GM21529 (cell line): ENCODE results near the gene TMEM184A.

ENCODE experiments used
- ATAC-seq: cut with Tn5 transposase; IDR thresholded peaks from one replicate; pipeline ENCODE4 v1.9.1; 2021; ENCODE audit not compliant: unreplicated experiment

The TMEM184A gene

DNA sequence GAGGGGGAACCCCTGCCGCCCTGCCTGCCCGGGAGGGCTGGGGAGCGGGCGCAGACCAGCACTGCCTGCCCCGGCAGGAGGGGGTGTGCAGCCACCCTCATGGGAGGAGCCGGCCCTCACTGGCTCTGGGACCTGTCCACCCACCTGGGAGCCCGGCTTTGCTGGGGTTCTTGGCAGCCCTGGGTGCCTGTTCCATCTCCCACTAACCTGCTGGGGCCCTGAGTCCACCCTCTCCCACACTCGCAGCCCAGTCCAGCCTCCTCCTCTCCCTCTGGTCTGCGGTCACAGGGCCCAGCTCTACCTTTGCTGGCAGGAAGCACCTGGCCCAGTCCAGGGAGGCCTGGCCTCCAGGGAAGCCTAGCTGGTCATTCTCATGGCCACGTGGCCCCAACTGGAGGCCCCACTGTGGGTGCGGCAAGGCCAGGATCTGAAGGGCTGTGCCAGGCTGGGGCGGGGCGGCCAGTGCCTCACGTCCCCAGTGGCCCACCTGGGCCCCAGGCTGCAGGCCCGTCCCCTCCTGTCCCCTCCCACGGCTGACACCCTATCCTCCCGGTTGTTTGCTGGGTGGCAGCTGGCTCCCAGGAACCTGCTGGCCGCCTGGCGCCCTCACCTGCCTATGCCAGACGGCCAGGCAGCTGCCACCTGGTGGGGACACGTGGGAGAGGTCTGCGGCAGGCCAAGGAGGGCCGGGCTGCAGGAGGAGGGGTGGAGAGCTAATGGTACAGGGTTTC is at the start of gene TMEM184A:
Gene TMEM184A (minus strand): TSS at position 393 of the 731 bp plus-strand sequence. CDS start 721 bp downstream, outside the sequence.
- no peak for ATAC-seq

DNA sequence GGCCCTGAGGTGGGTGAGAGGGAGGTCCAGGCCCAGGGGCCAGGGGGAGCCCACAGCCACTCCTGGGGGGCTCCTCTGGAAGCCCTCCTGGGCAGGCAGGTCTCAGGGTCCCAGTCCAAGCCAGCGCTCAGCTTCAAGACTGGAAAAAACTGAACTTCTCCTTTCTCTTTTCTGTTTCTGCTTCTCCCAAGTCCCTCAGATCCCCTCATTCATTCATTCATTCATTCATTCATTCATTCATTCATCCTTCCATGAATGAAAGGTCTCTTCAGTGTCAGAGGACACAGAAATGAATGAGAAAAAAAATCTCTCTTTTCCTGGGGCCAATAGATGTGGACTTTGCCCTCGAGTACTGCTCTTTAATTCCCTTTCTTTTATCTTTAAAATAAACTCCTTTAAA is 48.4 kb upstream of the TMEM184A start:
- ATAC-seq = no peak

DNA sequence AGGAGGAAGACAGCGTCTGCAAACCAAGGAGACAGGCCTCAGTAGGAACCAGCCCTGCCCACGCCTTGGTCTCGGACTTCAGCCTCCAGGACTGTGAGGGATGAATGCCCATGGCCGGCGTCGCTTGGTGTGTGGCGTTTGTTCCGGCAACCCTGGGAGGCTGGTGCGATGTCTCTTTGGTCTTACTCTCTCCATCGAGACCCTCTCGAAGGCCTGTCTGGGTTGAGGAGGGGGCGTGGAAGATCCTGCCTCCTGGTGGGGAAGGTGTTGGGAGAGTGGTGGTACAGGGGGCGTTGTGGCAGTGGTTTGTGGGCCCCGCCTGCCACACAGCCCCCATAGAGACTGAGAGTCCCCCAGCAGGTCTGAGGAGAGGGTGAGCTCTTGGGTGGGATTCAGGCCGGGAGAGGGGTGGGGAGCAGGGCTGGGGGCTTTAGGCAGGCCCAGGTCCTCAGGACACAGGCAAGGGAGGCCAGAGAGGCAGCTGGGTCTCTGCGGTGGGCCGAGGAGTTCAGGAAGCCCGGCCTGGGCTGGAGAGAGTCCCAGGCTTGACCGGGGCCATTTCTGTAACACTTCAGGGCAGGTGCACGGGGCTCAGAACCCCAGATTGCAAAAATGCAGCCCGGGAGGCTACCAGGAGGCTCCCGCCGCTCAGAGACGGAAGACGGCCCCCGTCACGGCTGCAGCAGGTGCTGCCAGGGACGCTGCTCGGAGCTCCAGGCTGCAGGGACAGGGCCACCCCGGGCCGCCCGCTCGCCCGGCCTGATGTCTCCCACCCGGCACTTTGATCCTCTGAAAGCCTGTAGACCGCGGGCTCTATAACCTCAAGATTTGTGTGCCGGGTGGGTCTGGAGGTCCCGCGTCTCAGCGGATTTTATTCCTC is 47.6 kb upstream of the TMEM184A start:
- no peak for ATAC-seq

DNA sequence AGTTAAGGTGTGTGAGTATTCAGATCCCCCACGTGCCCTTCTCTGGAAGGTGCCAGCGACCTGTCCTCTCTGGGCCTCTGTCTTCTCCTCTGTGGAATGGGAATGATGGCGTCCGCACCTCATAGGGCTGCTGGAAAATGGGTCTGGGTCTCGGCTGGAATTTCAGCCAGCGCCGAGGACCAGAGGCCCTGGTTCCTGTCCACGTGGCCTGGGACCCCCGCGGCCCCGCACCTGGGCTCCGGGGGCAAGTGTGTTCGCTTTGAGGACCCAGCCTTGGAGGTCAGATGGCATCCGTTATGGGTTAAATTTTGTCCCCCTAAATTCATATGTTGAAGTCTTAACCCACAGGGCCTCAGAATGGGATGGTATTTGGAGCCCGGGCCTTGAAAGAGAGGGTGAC is 46.4 kb upstream of the TMEM184A start:
- ATAC-seq = no peak

DNA sequence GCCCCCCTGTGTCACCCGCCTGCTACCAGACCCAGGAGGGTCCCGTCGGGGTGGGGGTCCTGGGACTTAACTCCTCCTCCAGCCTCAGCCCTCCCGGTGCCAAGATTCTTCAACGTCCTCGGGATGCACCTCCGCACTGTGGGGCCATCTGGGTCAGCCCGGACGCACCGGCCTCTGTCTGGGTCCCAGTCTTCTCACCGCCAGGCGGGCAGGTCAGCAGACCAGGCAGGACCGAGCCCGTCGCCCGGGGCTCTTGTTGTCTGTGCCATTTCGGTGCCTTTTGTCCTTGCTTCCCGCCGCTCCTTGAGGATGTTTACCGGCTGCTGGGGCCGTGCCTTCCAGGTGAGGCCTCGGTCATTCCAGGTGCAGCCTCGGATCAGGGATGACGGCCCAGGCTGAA is 46.0 kb upstream of the TMEM184A start:
- no peak for ATAC-seq

DNA sequence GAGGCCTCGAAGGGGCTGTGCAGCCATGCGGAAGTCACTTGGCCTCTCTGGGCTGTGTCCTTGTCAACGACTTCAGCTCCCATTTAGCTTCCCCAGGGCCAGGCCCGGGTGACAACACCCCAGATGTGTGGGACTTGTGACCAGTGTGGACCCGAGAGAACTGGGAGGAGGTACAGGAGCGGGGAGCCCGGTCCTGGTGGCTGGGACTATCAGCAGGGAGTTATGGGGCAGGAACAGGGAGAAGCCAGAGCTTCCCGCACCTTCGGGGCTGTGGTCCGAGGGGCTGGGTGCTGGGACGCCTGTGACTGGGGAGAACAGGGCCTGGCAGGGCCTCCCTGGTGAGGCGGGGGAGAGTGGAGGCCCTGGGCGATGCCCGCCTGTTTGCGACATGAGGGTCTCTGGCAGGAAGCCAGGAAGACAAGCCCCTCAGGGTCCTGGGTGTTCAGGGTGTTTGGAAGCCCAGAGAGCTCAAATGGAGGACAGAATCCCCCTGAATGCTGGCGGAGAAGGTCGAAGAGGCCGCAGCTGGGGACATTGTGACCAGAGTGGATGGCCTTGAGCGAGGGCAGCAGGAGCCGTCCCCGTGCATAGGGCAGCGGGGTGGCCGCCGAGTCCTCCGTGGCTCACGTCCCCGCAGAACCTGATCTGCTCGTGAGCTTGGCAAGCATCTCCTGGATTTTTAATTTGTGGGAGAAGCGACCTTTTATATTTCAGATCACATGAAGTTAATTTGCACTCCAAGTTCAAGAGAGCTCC is 43.8 kb upstream of the TMEM184A start:
- no peak for ATAC-seq

DNA sequence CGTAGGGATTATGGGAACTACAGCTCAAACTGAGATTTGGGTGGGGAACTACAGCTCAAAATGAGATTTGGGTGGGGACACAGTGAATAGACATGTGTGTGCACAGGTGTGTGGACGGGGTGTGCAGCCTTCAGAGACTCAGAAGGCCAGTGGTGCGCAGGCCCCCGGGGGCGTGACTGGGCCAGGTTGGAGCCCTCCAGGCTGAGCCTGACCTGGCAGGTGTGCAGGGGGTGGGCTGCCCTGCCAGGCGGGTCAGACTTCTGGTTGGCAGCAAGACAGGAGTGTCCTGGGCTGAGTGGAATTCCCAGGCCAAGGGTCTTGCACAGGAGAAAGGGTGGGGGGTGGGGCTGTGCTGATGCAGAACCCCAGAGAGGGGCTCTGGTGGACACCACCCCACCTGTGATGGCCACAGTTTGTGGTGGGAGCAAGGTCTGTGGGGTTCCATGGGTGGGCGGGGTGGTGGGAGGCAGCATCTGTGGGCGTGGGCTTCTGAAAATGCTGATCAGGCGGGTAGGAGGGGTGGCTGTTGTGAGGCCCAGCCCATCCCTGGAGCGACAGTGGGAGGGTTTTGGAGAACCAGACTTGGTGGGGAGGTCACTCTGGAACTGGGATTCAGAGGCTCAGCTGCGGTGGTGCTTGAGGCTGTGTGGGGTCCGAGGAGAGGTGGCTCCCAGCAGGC is 43.1 kb upstream of the TMEM184A start:
- no peak for ATAC-seq

DNA sequence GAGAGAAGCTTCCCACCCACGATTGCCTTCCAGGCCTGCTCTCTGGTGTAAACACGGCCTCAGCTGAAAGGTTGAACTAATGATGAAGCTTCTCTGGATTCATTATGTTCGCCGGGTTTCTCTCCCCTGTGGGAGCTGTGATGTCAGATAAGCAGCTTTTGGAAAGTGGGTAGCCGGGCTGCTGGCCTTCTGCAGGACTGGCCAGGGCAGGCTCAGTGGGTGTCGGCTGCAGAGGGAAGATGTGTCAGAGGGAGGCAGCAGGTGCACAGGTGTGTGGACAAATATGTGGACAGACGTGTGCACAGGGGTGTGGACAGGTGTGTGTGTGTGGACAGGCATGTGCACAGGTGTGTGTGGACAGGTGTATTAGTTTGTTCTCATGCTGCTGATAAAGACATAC is 42.3 kb upstream of the TMEM184A start:
- no peak for ATAC-seq

DNA sequence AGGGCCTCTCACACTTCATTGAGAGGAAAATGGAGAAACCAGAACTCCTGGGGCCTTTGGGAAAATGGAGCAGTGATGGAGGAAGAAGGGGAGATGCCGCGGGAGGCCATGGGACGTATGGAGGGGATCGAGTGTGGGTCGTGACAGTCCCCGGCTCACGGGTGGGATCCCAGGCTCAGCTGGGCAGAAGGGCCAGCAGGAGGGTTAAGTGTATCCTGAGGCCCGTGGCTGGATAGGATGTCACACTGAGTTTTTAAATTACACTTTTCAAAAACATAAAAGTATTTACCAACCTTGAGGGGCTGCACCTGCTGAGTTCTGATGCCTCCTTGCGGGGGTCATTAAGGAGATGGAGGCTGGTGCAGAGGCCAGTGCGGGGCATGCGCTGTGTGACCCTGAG is 41.8 kb upstream of the TMEM184A start:
- no peak for ATAC-seq

DNA sequence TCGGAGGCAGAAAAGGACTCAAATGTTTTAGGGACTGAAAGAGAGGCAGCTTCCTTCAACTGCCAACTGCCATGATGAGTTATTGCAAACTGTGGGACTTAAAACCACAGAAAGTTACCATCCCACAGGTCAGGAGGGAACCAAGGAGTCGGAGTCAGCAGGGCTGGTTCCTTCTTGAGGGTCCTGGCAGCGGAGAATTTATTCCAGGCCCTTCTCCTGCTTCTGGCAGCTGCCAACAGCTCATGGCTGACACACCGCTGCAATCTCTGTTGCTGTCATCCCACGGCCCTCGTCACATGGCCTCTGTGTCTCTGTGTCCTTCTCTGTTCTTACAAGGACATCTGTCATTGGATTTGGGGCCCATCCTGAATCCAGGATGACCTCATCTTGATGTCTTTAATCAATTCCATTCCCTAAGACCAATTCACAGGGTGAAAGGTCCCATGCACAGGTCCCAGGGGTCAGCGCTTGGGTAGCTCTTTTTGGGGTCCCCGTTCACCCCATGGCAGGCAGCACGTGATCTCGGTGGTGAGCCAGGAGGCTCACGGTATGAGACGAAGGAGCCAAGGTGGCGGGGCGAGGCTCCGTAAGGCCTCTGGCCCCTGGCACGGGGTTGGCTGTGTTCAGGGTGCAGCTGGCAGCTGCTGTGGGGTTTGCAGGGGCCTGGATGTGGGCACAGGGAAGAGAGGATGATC is 41.2 kb upstream of the TMEM184A start:
- ATAC-seq = no peak

DNA sequence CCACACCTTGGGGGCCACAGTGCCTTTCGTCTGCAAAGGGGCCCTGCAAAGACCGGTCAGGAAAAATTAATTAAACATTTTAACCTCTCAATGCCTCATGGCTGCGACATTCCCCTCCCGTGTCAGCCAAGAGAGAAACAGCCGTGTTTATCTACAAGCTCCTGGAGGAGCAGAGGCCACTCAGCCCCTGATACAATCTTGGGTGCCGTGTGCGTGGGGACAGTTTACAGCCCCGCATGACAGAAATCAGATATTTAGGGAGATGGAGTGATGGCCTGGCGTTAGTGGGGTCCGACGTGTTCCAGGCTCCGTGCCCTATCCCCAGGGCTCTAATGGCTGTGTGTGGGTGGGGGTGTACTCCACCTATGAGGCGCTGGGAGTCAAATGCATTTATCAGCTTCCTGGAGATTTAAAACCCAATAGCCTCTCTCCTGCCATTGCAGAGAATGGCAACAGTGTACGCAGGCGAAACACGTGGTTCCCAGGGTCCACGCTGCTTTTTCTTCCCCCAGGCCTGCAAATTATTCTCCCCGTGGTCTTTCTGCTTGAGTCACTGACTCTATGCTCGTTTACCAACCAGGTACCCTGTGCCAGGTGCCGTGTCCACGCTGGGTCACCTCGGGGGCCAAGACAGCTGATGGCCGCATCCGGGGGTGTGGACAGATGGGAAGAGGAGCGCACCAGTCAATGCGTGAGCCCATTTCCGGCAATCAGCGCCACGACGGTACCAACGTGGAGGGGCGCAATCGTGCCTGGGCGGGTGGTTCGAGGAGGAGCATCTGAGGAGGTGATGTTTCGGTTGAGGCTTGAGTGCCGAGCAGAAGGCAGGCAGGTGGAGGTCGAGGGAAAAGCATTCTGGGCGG is 40.4 kb upstream of the TMEM184A start:
- no peak for ATAC-seq

DNA sequence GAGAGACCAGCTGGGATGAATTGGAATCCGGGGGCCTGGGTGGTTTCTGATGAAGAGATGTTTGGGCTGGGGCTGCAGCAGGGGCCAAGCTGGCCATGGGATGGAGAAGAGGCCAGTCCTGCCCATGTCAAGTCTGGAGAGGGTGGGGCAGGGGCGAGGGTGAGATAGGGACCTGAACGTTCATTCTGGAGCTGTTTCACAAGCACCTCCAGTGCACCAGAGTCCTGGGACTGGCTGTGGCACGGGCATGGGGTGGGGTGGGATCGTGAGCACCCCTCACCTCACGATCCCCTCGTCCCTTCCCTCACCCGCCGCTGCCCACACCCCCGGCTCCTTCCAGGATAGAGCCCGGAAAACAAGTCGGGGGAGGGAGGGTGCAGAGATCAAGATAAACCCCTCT is 39.6 kb upstream of the TMEM184A start:
- no peak for ATAC-seq

DNA sequence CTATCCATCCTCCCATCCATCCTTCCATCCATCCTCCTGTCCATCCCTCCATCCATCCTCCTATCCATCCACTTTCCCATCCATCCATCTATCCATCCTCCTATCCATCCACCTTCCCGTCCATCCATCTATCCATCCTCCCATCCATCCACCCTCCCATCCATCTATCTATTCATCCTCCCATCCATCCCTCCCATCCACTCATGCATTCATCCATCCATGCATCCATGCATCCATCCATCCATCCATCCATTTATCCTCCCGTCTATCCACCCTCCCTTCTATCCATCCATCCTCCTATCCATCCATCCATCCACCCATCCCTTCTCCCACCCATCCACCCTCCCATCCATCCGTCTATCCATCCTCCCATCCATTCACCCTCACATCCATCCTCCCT is 39.0 kb upstream of the TMEM184A start:
- ATAC-seq = no peak

DNA sequence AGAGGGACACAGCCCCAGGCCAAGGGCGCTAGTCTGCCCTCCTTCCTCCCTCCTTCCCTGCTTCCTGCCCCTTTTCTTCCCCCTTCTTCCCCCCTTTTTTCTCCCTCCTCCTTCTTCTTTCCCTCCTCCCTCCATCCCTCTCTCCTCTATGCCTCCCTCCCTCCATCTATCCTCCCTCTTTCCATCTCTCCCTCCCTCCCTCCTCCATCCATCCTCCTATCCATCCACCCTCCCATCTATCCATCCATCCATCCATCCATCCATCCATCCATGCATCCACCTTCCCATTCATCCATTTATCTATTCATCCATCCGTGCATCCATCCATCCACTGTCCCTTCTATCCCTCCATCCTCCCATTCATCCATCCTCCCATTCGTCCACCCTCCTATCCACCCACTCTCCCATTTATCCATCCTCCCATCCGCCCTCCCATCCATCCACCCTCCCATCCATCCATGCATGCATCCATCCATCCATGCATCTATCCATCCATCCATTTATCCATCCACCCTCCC is 38.0 kb upstream of the TMEM184A start:
- no peak for ATAC-seq

DNA sequence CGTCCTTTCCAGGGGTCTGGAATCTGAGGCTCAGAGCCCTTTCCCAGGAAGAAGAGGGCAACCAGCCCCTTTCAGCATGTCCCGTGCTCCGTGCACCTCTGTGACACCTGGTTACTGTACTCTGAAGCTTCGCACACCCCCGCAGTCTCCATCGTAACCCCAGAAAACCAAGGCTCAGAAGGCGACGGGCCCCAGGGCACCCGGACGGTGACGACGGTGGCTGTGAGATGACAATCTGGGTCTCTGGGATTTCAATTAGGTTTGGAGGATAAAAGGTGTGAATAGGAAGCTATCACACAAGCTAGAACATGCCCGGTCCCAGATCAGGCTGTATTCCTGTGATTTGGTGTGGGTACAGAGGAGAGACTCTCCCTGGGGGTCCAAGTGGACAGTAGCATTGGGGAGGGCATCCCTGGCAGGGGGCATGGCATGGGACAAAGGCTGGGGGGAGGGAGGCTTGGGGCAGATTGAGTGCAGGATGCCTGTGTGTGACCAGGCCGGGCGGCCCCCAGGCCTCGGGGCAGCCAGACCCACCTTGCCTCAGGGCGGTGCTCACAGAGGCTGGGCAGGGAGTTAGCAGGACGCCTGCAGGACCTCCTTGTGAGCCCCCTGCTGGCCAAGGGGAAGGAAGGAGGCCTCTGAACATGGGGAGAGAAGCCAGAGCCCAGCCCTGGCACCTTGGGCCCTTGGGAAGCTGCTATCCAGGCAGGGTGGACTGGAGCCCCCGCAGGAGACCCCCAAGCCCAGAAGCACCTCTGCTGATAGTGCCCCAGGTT is 37.3 kb upstream of the TMEM184A start:
- ATAC-seq = no peak

DNA sequence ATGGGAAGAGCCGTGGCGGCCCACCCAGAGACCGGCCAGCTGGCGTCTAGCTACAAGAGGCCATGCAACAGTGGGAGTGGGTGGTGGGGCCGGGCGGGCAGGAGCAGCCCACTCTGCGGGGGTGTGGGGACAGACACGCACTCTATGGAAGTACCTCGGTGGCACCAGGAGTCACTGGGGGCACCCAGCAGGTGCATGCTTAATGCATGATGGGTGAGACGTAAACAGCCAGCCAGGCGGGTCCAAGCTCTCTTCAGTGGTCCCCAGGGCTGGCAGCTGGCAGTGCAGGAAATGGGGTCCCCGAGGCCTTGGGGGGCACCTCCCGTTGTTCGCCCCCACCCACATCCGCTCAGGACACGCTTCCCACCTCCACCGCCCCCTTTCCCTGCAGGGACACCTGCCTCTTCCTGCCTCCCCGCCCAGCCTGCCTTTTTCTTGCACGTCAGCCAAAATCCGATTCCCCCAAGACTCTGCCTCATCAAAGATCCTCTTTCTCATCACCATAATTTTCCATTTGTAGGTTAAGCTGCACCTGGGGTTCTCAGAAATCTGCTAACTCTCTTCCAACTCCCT is 36.4 kb upstream of the TMEM184A start:
- ATAC-seq = no peak

DNA sequence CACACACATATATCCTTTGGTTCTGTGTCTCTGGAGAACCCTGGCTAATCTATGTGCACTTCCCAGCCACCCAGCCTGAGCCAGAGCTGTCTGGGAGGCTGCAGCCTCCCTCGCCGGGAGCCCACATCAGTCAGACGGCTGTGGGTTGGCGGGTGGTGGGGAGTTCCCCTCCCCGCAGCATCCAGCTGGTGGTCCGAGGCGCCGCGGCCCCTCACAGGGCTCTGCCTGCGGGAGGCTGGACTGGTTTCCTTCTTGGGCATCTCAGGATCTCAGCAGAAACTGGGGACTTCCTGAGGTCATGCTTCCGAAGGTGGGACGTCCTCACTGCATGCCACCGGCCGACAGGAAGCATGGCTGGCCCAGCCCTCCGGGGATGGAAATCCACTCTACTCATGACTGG is 35.9 kb upstream of the TMEM184A start:
- ATAC-seq = no peak

DNA sequence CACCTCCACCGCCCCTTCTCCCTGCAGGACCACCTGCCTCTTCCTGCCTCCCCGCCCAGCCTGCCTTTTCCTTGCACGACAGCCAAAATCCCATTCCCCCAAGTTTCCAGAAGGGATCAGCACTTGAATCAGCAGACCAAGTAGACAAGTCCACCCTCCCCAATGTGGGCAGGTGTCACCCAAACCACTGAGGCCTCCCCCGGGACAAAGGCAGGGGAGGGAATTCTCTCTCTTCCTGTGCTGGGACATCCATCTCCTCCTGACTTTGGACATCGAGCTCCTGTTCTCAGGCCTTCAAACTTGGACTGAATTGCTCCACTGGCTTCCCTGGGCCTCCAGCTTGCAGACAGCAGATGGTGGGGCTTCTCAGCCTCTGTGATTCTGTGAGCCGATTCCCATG is 35.4 kb upstream of the TMEM184A start:
- no peak for ATAC-seq
